H1 (cell line): Measurements from ENCODE around the gene RRP9. TPM values are rescaled to one million over a fixed set of nuclear protein-coding genes. Genes with fewer than 3 reads are reported as not detected.

Experiments used
- CTCF ChIA-PET: fragments of 300-600 bp; sonication (Branson Sonifier 250); formaldehyde crosslinking; loops from one replicate; lab custom pipeline; 2021; ENCODE audit not compliant: partially characterized antibody; lab: Charles Lee
- POLR2A ChIA-PET: fragments of 300-600 bp; sonication (Branson Sonifier 250); formaldehyde crosslinking; loops from one replicate; lab custom pipeline; 2021; ENCODE audit warnings: inconsistent platforms; ENCODE audit not compliant: partially characterized antibody; lab: Charles Lee
- DNase-seq, 2 experiments: peaks; one replicate each; pipeline versions ENCODE4 v3.0.0 to v3.0.0-alpha.2; 2010 to 2022; ENCODE audit warnings: low spot score in 2 of 2, low read depth in 1 of 2, mixed read lengths in 1 of 2
- FAIRE-seq: peaks from 2 replicates; lab custom pipeline; 2011; peaks lifted over from hg19 to GRCh38; lab: Jason Lieb, UNC
- H2AFZ ChIP-seq: 2 replicates; pipeline ENCODE4 v1.8.1; 2012; ENCODE audit warnings: low read length, inconsistent platforms
- H2AK5ac ChIP-seq: 2 replicates; pipeline ENCODE4 v1.6.1; 2013; ENCODE audit warnings: low read depth, low read length
- H2BK120ac ChIP-seq: replicated peaks from 2 replicates; pipeline ENCODE3; 2013; ENCODE audit warnings: low read depth, low read length, inconsistent platforms
- H2BK12ac ChIP-seq: 2 replicates; pipeline ENCODE4 v1.6.1; 2013; ENCODE audit warnings: low read depth, low read length
- H2BK15ac ChIP-seq: 2 replicates; pipeline ENCODE4 v1.6.1; 2013; ENCODE audit warnings: low read length
- H2BK20ac ChIP-seq: 2 replicates; pipeline ENCODE4 v1.6.1; 2013; ENCODE audit warnings: low read length
- H2BK5ac ChIP-seq: 2 replicates; pipeline ENCODE4 v1.6.1; 2013; ENCODE audit warnings: low read depth, low read length
- H3K14ac ChIP-seq: 2 replicates; pipeline ENCODE4 v1.6.1; 2013; ENCODE audit warnings: inconsistent platforms; ENCODE audit not compliant: insufficient read length
- H3K18ac ChIP-seq: 2 replicates; pipeline ENCODE4 v1.6.1; 2013; ENCODE audit warnings: low read length; ENCODE audit errors: extremely low read depth
- H3K23ac ChIP-seq: 2 replicates; pipeline ENCODE4 v1.6.1; 2013; ENCODE audit warnings: inconsistent platforms; ENCODE audit not compliant: insufficient read length
- H3K23me2 ChIP-seq: 2 replicates; pipeline ENCODE4 v1.6.1; 2013; ENCODE audit warnings: low read depth, low read length
- H3K27ac ChIP-seq: 2 replicates; pipeline ENCODE4 v1.6.1; 2011; ENCODE audit warnings: low read depth, low read length, inconsistent platforms
- H3K27me3 ChIP-seq, 4 experiments: replicated peaks in 1 of 4; 1 replicate in 1 of 4; 2 replicates in 3 of 4; pipeline versions ENCODE4 v1.6.1 to v1.8.1; 2011 to 2013; ENCODE audit warnings: low read length in 3 of 4, mild to moderate bottlenecking in 3 of 4, inconsistent platforms in 2 of 4, mixed read lengths in 2 of 4, moderate library complexity in 1 of 4; ENCODE audit not compliant: control insufficient read depth in 3 of 4, insufficient read depth in 3 of 4; ENCODE audit errors: extremely low read depth in 1 of 4
- H3K36me3 ChIP-seq, 4 experiments: 2 replicates each; pipeline versions ENCODE4 v1.6.1 to v1.8.1; 2011 to 2013; ENCODE audit warnings: mild to moderate bottlenecking in 4 of 4, low read length in 3 of 4, moderate library complexity in 2 of 4, control low read depth in 1 of 4, inconsistent platforms in 1 of 4; ENCODE audit not compliant: insufficient read depth in 4 of 4, control insufficient read depth in 2 of 4
- H3K4ac ChIP-seq: replicated peaks from 2 replicates; pipeline ENCODE3; 2013; ENCODE audit warnings: low read length, low read depth, mixed read lengths, inconsistent platforms; ENCODE audit not compliant: insufficient read length
- H3K4me1 ChIP-seq, 4 experiments: replicated peaks in 1 of 4; 1 replicate in 1 of 4; 2 replicates in 3 of 4; pipeline versions ENCODE4 v1.6.1 to v1.8.1; 2011 to 2013; ENCODE audit warnings: low read length in 3 of 4, inconsistent platforms in 2 of 4, mixed read lengths in 1 of 4; ENCODE audit not compliant: insufficient read depth in 4 of 4, control insufficient read depth in 3 of 4
- H3K4me2 ChIP-seq, 2 experiments: 2 replicates each; pipeline versions ENCODE4 v1.6.1 to v1.8.1; 2011 to 2013; ENCODE audit warnings: low read depth in 2 of 2, low read length in 2 of 2, control low read depth in 1 of 2, inconsistent platforms in 1 of 2, mild to moderate bottlenecking in 1 of 2; ENCODE audit not compliant: insufficient read depth in 1 of 2
- H3K4me3 ChIP-seq, 4 experiments: fragments of 200-600, 300-600 bp in 1 of 4; sonication (generic), shearing (Covaris generic), sonication (Bioruptor Twin) in 1 of 4; 2 replicates each; pipeline versions ENCODE4 v1.5.1 to v1.8.1; 2011 to 2016; ENCODE audit warnings: low read length in 4 of 4, low read depth in 3 of 4, control low read depth in 2 of 4, inconsistent platforms in 2 of 4, mild to moderate bottlenecking in 2 of 4, mixed read lengths in 1 of 4, moderate library complexity in 1 of 4; ENCODE audit not compliant: insufficient read depth in 2 of 4; ENCODE audit errors: extremely low read depth in 1 of 4
- H3K56ac ChIP-seq: replicated peaks from 2 replicates; pipeline ENCODE3; 2013; ENCODE audit warnings: low read depth, mild to moderate bottlenecking, mixed read lengths, low read length, inconsistent platforms; ENCODE audit not compliant: insufficient read length
- H3K79me1 ChIP-seq: 2 replicates; pipeline ENCODE4 v1.6.1; 2013; ENCODE audit warnings: low read depth, low read length, control low read depth
- H3K79me2 ChIP-seq, 2 experiments: 2 replicates each; pipeline versions ENCODE4 v1.6.1 to v1.8.1; 2012 to 2013; ENCODE audit warnings: low read length in 2 of 2, mild to moderate bottlenecking in 2 of 2, inconsistent platforms in 1 of 2; ENCODE audit not compliant: insufficient read depth in 2 of 2, control insufficient read depth in 1 of 2
- H3K9ac ChIP-seq, 4 experiments: replicated peaks in 1 of 4; 1 replicate in 1 of 4; 2 replicates in 3 of 4; pipeline versions ENCODE4 v1.6.1 to v1.8.1; 2011 to 2013; ENCODE audit warnings: low read depth in 3 of 4, low read length in 3 of 4, control low read depth in 2 of 4, mild to moderate bottlenecking in 2 of 4, moderate library complexity in 2 of 4, inconsistent platforms in 1 of 4; ENCODE audit errors: extremely low read depth in 1 of 4
- H3K9me3 ChIP-seq, 2 experiments: 2 replicates each; pipeline versions ENCODE4 v1.6.1 to v1.8.1; 2012 to 2013; ENCODE audit warnings: mild to moderate bottlenecking in 2 of 2, moderate library complexity in 2 of 2, control low read depth in 1 of 2, inconsistent platforms in 1 of 2, low read depth in 1 of 2, low read length in 1 of 2, mixed read lengths in 1 of 2; ENCODE audit not compliant: insufficient read depth in 2 of 2
- H4K20me1 ChIP-seq, 2 experiments: replicated peaks in 1 of 2; 2 replicates each; pipeline versions ENCODE3 to v1.8.1; 2011 to 2013; ENCODE audit warnings: inconsistent platforms in 2 of 2, low read length in 2 of 2, mild to moderate bottlenecking in 1 of 2; ENCODE audit not compliant: insufficient read depth in 2 of 2, control insufficient read depth in 1 of 2
- H4K5ac ChIP-seq: 2 replicates; pipeline ENCODE4 v1.6.1; 2013; ENCODE audit warnings: low read length, low read depth, mixed read lengths, inconsistent platforms; ENCODE audit not compliant: insufficient read length
- H4K8ac ChIP-seq: 2 replicates; pipeline ENCODE4 v1.8.0; 2013; ENCODE audit warnings: mild to moderate bottlenecking, moderate library complexity, low read length, inconsistent platforms; ENCODE audit not compliant: insufficient read depth; ENCODE audit errors: extremely low read depth
- H4K91ac ChIP-seq: replicated peaks from 2 replicates; pipeline ENCODE3; 2013; ENCODE audit warnings: low read length, mixed read lengths, inconsistent platforms; ENCODE audit not compliant: insufficient read length
- KDM5A ChIP-seq: fragments of 200-600 bp; IDR thresholded peaks from 2 replicates; pipeline ENCODE4 v1.7.1; 2012; ENCODE audit warnings: mild to moderate bottlenecking, low read length, inconsistent platforms, mixed read lengths
- WGBS, 2 experiments: shearing (Covaris generic) in 1 of 2; methylation state at CpG; one replicate each; pipeline versions ENCODE4 v1.1.6 to v1.1.7; 2013 to 2015; ENCODE audit warnings: low lambda C conversion rate in 2 of 2, mixed read lengths in 2 of 2, inconsistent platforms in 1 of 2, low coverage in 1 of 2, missing lambda C conversion rate in 1 of 2; ENCODE audit not compliant: insufficient replicate concordance in 2 of 2, insufficient coverage in 1 of 2, insufficient read length in 1 of 2; ENCODE audit errors: extremely low coverage in 1 of 2, missing lambda C conversion rate in 1 of 2; 5-methylcytosine and 5-hydroxymethylcytosine counted together
- polyA plus RNA-seq, 7 experiments: library from polyadenylated mRNA; depleted of rRNA in 3 of 7; stranded (reverse) in 5 of 7; unstranded in 2 of 7; fragments of >200 nt in 5 of 7; fragments of 200-250 nt in 2 of 7; gene quantifications; 1 replicate in 5 of 7; 2 replicates in 1 of 7; 4 replicates in 1 of 7; pipeline versions ENCODE4 v1.2.1 to v1.2.3, GENCODE V29; 2011 to 2013; ENCODE audit warnings: missing spikeins in 2 of 7, mixed read lengths in 2 of 7
- total RNA-seq: library from RNA; stranded (reverse); fragmentation: NEBNext Ultra II Directional; extraction: Animal tissue kit (Norgen Biotek cat#: 25700); gene quantifications from 2 replicates; pipeline ENCODE4 v1.2.1, GENCODE V29; 2021

Gene RRP9
- total and polyA plus RNA-seq, 2 of the 8 experiments (the other 6 are each of a cell fraction or from before 2014, with no cell fraction given), result 55.6 to 68.9 TPM

- Histone ChIP-seq H3K56ac (no peak overlapping the region), H3K79me1 (no peaks in the 10 kb centered on the region), H4K20me1 (no peaks in the 10 kb centered on the region), H4K5ac (no peak overlapping the region), H3K9ac (no peak overlapping the region), H4K91ac (no peak overlapping the region), H3K23me2 (peaks cover 8% of the 10 kb centered on the region; the same call in 1 of the 2 replicates), H3K9me3 (no peaks in the 10 kb centered on the region), H2BK15ac (no peak overlapping the region), H3K27me3 (peaks cover 15 to 43% (median 35%) of the 10 kb centered on the region in 4 experiments), H3K36me3 (no peaks in the 10 kb centered on the region), H3K4me2 (no peak overlapping the region), H3K14ac (no peak overlapping the region), H3K18ac (no peak overlapping the region), H2BK120ac (no peak overlapping the region), H2BK20ac (no peak overlapping the region), H3K4ac (no peak overlapping the region), H2AFZ (no peak overlapping the region), H2BK5ac (no peak overlapping the region), H2BK12ac (no peak overlapping the region), H3K4me1 (peaks cover 0 to 15% (median 7%) of the 10 kb centered on the region in 4 experiments; a peak in 6 of 7 replicates), H3K4me3 (no peak overlapping the region), H2AK5ac (no peak overlapping the region), H3K79me2 (no peaks in the 10 kb centered on the region), H3K23ac (no peak overlapping the region), H4K8ac (no peak overlapping the region), H3K27ac (no peak overlapping the region)
- FAIRE-seq (no peak), DNase-seq (no peak)
- ChIA-PET CTCF (interaction anchor here (0.6 to 5.7 kb wide), 11 partner anchors 10 to 1326 kb away, joined by 3 to 29 read pairs (median 5); partner anchors contain the start of genes ABHD14A, ABHD14B, PARP3 and RRP9), POLR2A (interaction anchor here (0.6 to 15.7 kb wide), 7 partner anchors 8 to 225 kb away, joined by 3 to 148 read pairs (median 13); partner anchors contain the start of genes ACY1, PARP3, PCBP4 and RPL29)
- WGBS, 2 experiments, result 92% methylated on average over 3 of the region's 3 CpGs; no CpG with 5 or more reads in 1 of the 2 experiments
- no peak for TF ChIP-seq KDM5A
Measured at GRCh38 chr3:51953445-51953844, 11.7 kb upstream of the RRP9 start.
